GM23248 (cell line): ENCODE results near the gene MAPT. TPM values are rescaled to one million over a fixed set of nuclear protein-coding genes. Genes with fewer than 3 reads are reported as not detected.

Experiments
- DNase-seq: peaks from one replicate; pipeline ENCODE4 v3.0.0-alpha.2; 2015
- H2AFZ ChIP-seq: fragments of 200-600 bp; sonication (generic); 2 replicates; pipeline ENCODE4 v1.6.1; 2016; ENCODE audit warnings: antibody characterized with exemption
- H3F3A ChIP-seq: fragments of 200-600 bp; sonication (generic); 2 replicates; pipeline ENCODE4 v1.6.1; 2016; ENCODE audit warnings: mild to moderate bottlenecking, antibody characterized with exemption, mixed run types; ENCODE audit not compliant: insufficient read depth
- H3K27ac ChIP-seq: fragments of 200-600 bp; sonication (generic); 2 replicates; pipeline ENCODE4 v1.5.1; 2016; ENCODE audit warnings: mild to moderate bottlenecking
- H3K27me3 ChIP-seq: fragments of 200-600 bp; sonication (generic); replicated peaks from 2 replicates; pipeline ENCODE4 v1.6.1; 2016; ENCODE audit warnings: mild to moderate bottlenecking; ENCODE audit not compliant: insufficient read depth
- H3K36me3 ChIP-seq: fragments of 200-600 bp; sonication (generic); 2 replicates; pipeline ENCODE4 v1.6.1; 2016; ENCODE audit warnings: low read depth, mild to moderate bottlenecking
- H3K4me1 ChIP-seq: fragments of 200-600 bp; sonication (generic); 2 replicates; pipeline ENCODE4 v1.6.1; 2016; ENCODE audit warnings: mild to moderate bottlenecking; ENCODE audit not compliant: insufficient read depth
- H3K4me2 ChIP-seq: fragments of 200-600 bp; sonication (generic); one replicate; pipeline ENCODE4 v1.6.1; 2016; ENCODE audit warnings: mild to moderate bottlenecking; ENCODE audit not compliant: unreplicated experiment
- H3K4me3 ChIP-seq: fragments of 200-600 bp; sonication (generic); 2 replicates; pipeline ENCODE4 v1.5.1; 2016; ENCODE audit warnings: mild to moderate bottlenecking
- H3K79me2 ChIP-seq: fragments of 200-600 bp; sonication (generic); 2 replicates; pipeline ENCODE4 v1.6.1; 2016; ENCODE audit warnings: mild to moderate bottlenecking; ENCODE audit not compliant: insufficient read depth
- H3K9ac ChIP-seq: fragments of 200-600 bp; sonication (generic); 2 replicates; pipeline ENCODE4 v1.6.1; 2016; ENCODE audit warnings: mild to moderate bottlenecking
- H3K9me2 ChIP-seq: fragments of 200-600 bp; sonication (generic); 2 replicates; pipeline ENCODE4 v1.6.1; 2016; ENCODE audit warnings: mixed run types, mild to moderate bottlenecking, moderate library complexity; ENCODE audit not compliant: insufficient read depth
- H3K9me3 ChIP-seq: fragments of 200-600 bp; sonication (generic); one replicate; pipeline ENCODE4 v1.6.1; 2017; ENCODE audit warnings: low read depth
- H4K20me1 ChIP-seq: fragments of 200-600 bp; sonication (generic); 2 replicates; pipeline ENCODE4 v1.6.0; 2016; ENCODE audit not compliant: insufficient read depth
- EZH2 ChIP-seq: fragments of 200-600 bp; sonication (generic); IDR thresholded peaks from 2 replicates; pipeline ENCODE4 v1.6.1; 2018; ENCODE audit warnings: antibody characterized with exemption, mild to moderate bottlenecking; ENCODE audit not compliant: insufficient read depth, poor library complexity, severe bottlenecking
- EZH2phosphoT487 ChIP-seq: fragments of 200-600 bp; sonication (generic); IDR thresholded peaks from 2 replicates; pipeline ENCODE4 v1.6.1; 2018; ENCODE audit warnings: antibody characterized with exemption, moderate library complexity, mild to moderate bottlenecking, low read depth; ENCODE audit not compliant: insufficient read depth
- WGBS, 2 experiments: methylation state at CpG; one replicate each; pipeline ENCODE4 v1.1.6; 2015 to 2017; ENCODE audit warnings: low lambda C conversion rate in 2 of 2, low coverage in 1 of 2; ENCODE audit errors: missing lambda C conversion rate in 2 of 2; 5-methylcytosine and 5-hydroxymethylcytosine counted together
- in situ Hi-C: fragments of 300-500 bp; cut with MboI; formaldehyde crosslinking; loops from 2 replicates; pipeline ENCODE4 v1.15.0; 2020
- polyA plus RNA-seq: library from polyadenylated mRNA; unstranded; fragments of >200 nt; fragmentation: Nextera tagmentation; extraction: Ambion mirVana; gene quantifications from 2 replicates; pipeline ENCODE4 v1.2.1, GENCODE V29; 2016
- total RNA-seq: library from RNA; depleted of rRNA; stranded (reverse); fragments of >200 nt; shearing (Covaris generic); gene quantifications from 2 replicates; pipeline ENCODE4 v1.2.3, GENCODE V29; 2014

The MAPT gene
- total and polyA plus RNA-seq, 2 experiments from 2014 or later: 0.06 TPM; not detected in 1

DNA sequence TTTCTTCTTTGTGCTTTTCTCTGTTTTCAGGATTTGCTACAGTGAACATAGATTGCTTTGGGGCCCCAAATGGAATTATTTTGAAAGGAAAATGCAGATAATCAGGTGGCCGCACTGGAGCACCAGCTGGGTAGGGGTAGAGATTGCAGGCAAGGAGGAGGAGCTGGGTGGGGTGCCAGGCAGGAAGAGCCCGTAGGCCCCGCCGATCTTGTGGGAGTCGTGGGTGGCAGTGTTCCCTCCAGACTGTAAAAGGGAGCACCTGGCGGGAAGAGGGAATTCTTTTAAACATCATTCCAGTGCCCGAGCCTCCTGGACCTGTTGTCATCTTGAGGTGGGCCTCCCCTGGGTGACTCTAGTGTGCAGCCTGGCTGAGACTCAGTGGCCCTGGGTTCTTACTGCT lies 105.9 kb downstream of the MAPT start:
- Histone ChIP-seq H2AFZ (no peak overlapping the region), H3K79me2 (no peaks in the 10 kb centered on the region), H3K4me1 (no peaks in the 10 kb centered on the region), H3K4me3 (no peak overlapping the region), H3F3A (no peaks in the 10 kb centered on the region), H3K27ac (no peak overlapping the region), H3K9me3 (no peaks in the 10 kb centered on the region), H3K4me2 (no peak overlapping the region), H3K9ac (no peak overlapping the region), H4K20me1 (no peaks in the 10 kb centered on the region), H3K36me3 (no peaks in the 10 kb centered on the region), H3K9me2 (no peaks in the 10 kb centered on the region), H3K27me3 (no peaks in the 10 kb centered on the region)
- WGBS, 2 experiments: 50 to 51% methylated on average over 7 of the region's 7 CpGs
- in situ Hi-C loops: loop anchor here (10.0 kb wide), 1 partner anchor 215 kb away; no protein-coding TSS in a partner anchor
- TF ChIP-seq EZH2: no peak
- no peak for TF ChIP-seq EZH2phosphoT487
- no peak for DNase-seq

DNA sequence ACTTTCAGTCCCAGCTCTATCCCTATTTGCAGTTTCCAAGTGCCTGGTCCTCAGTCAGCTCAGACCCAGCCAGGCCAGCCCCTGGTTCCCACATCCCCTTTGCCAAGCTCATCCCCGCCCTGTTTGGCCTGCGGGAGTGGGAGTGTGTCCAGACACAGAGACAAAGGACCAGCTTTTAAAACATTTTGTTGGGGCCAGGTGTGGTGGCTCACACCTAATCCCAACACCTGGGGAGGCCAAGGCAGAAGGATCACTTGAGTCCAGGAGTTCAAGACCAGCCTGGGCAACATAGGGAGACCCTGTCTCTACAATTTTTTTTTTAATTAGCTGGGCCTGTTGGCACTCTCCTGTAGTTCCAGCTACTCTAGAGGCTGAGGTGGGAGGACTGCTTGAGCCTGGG lies 106.4 kb downstream of the MAPT start:
- Histone ChIP-seq H3K27me3 (no peaks in the 10 kb centered on the region), H2AFZ (no peak overlapping the region), H3K4me1 (no peaks in the 10 kb centered on the region), H3F3A (no peaks in the 10 kb centered on the region), H3K79me2 (no peaks in the 10 kb centered on the region), H3K27ac (no peak overlapping the region), H3K9ac (no peak overlapping the region), H3K4me2 (no peak overlapping the region), H3K36me3 (no peaks in the 10 kb centered on the region), H3K9me2 (no peaks in the 10 kb centered on the region), H3K9me3 (no peaks in the 10 kb centered on the region), H3K4me3 (no peak overlapping the region), H4K20me1 (no peaks in the 10 kb centered on the region)
- WGBS, 2 experiments: 29 to 36% methylated on average over 2 of the region's 2 CpGs
- no peak for DNase-seq
- TF ChIP-seq EZH2 (no peak), EZH2phosphoT487 (no peak)
- in situ Hi-C loops: loop anchor here (10.0 kb wide), 1 partner anchor 214 kb away; no protein-coding TSS in a partner anchor

DNA sequence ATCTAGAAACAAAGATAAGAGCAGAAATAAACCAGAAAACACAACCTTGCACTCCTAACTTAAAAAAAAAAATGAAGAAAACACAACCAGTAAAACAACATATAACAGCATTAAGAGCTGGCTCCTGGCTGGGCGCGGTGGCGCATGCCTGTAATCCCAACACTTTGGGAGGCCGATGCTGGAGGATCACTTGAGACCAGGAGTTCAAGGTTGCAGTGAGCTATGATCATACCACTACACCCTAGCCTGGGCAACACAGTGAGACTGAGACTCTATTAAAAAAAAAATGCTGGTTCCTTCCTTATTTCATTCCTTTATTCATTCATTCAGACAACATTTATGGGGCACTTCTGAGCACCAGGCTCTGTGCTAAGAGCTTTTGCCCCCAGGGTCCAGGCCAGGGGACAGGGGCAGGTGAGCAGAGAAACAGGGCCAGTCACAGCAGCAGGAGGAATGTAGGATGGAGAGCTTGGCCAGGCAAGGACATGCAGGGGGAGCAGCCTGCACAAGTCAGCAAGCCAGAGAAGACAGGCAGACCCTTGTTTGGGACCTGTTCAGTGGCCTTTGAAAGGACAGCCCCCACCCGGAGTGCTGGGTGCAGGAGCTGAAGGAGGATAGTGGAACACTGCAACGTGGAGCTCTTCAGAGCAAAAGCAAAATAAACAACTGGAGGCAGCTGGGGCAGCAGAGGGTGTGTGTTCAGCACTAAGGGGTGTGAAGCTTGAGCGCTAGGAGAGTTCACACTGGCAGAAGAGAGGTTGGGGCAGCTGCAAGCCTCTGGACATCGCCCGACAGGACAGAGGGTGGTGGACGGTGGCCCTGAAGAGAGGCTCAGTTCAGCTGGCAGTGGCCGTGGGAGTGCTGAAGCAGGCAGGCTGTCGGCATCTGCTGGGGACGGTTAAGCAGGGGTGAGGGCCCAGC lies 107.3 kb downstream of the MAPT start:
- no peak overlapping the region for H2AFZ ChIP-seq
- no peaks in the 10 kb centered on the region for H3K36me3 ChIP-seq
- no peaks in the 10 kb centered on the region for H3K79me2 ChIP-seq
- no peak for DNase-seq
- no peak overlapping the region for H3K9ac ChIP-seq
- no peak overlapping the region for H3K27ac ChIP-seq
- no peak overlapping the region for H3K4me3 ChIP-seq
- H3K4me1 ChIP-seq: no peaks in the 10 kb centered on the region
- H3K9me2 ChIP-seq: no peaks in the 10 kb centered on the region
- no peaks in the 10 kb centered on the region for H4K20me1 ChIP-seq
- no peak overlapping the region for H3K4me2 ChIP-seq
- H3K9me3 ChIP-seq: no peaks in the 10 kb centered on the region
- 62 to 63% methylated on average over 12 to 13 of the region's 13 CpGs for WGBS, 2 experiments
- in situ Hi-C loops: loop anchor here (10.0 kb wide), 1 partner anchor 213 kb away; no protein-coding TSS in a partner anchor
- TF ChIP-seq EZH2 (no peak), EZH2phosphoT487 (no peak)
- no peaks in the 10 kb centered on the region for H3F3A ChIP-seq
- no peaks in the 10 kb centered on the region for H3K27me3 ChIP-seq

DNA sequence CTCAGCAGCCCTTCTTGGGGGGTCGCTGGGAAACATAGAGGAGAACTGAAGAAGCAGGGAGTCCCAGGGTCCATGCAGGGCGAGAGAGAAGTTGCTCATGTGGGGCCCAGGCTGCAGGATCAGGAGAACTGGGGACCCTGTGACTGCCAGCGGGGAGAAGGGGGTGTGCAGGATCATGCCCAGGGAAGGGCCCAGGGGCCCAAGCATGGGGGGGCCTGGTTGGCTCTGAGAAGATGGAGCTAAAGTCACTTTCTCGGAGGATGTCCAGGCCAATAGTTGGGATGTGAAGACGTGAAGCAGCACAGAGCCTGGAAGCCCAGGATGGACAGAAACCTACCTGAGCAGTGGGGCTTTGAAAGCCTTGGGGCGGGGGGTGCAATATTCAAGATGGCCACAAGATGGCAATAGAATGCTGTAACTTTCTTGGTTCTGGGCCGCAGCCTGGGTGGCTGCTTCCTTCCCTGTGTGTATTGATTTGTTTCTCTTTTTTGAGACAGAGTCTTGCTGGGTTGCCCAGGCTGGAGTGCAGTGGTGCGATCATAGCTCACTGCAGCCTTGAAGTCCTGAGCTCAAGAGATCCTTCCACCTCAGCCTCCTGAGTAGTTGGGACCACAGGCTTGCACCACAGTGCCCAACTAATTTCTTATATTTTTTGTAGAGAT lies 108.1 kb downstream of the MAPT start:
- H3K9me2 ChIP-seq: no peaks in the 10 kb centered on the region
- DNase-seq: peak; percentile 70
- H3K9me3 ChIP-seq: no peaks in the 10 kb centered on the region
- no peaks in the 10 kb centered on the region for H4K20me1 ChIP-seq
- H3K27ac ChIP-seq: no peak overlapping the region
- H3K27me3 ChIP-seq: no peaks in the 10 kb centered on the region
- no peaks in the 10 kb centered on the region for H3F3A ChIP-seq
- H3K4me3 ChIP-seq: no peak overlapping the region
- no peaks in the 10 kb centered on the region for H3K36me3 ChIP-seq
- in situ Hi-C loops: loop anchor here (10.0 kb wide), 1 partner anchor 212 kb away; no protein-coding TSS in a partner anchor
- WGBS, 2 experiments: 21 to 22% methylated on average over 8 of the region's 8 CpGs
- no peaks in the 10 kb centered on the region for H3K4me1 ChIP-seq
- H3K9ac ChIP-seq: no peak overlapping the region
- H3K4me2 ChIP-seq: no peak overlapping the region
- no peaks in the 10 kb centered on the region for H3K79me2 ChIP-seq
- no peak for TF ChIP-seq EZH2phosphoT487
- no peak for TF ChIP-seq EZH2
- H2AFZ ChIP-seq: no peak overlapping the region
